Stimulated activated CD4-positive, alpha-beta T cell treated with anti-CD3 and anti-CD28 coated beads, TNF-alpha, amount 100 ng/mL, for 1 hour (primary cell): ENCODE data around the gene ABLIM3.

Source experiments
- DNase-seq, 3 donors: peaks; one replicate each; pipeline ENCODE4 v3.0.0-alpha.2; 2020; ENCODE audit warnings: low read depth in 3 of 3, low spot score in 1 of 3

Gene ABLIM3

GRCh38 chr5:149217096-149217802, 76.0 kb downstream of the ABLIM3 start:
- no peak for DNase-seq

GRCh38 chr5:149217803-149218155, 76.5 kb downstream of the ABLIM3 start:
- DNase-seq, result no peak

GRCh38 chr5:149219584-149219983, 78.3 kb downstream of the ABLIM3 start:
- no peak for DNase-seq

GRCh38 chr5:149220750-149221149, 79.5 kb downstream of the ABLIM3 start:
- no peak for DNase-seq

GRCh38 chr5:149221326-149221725, 80.0 kb downstream of the ABLIM3 start:
- DNase-seq, result no peak

GRCh38 chr5:149221731-149222342, 80.5 kb downstream of the ABLIM3 start:
- DNase-seq, result no peak

- no peak for DNase-seq
These were observed 82.0 kb downstream of the ABLIM3 start for GRCh38 chr5:149223081-149223848.

- no peak for DNase-seq
These were observed 83.0 kb downstream of the ABLIM3 start for GRCh38 chr5:149224282-149224681.

- DNase-seq, result no peak
These were observed 86.0 kb downstream of the ABLIM3 start for GRCh38 chr5:149227168-149227826.

GRCh38 chr5:149228618-149229297, 87.5 kb downstream of the ABLIM3 start:
- no peak for DNase-seq

- DNase-seq, result no peak
These were observed 88.1 kb downstream of the ABLIM3 start for GRCh38 chr5:149229298-149229937.

GRCh38 chr5:149235841-149236240, 94.5 kb downstream of the ABLIM3 start:
- DNase-seq, result no peak

- no peak for DNase-seq
These were observed 96.4 kb downstream of the ABLIM3 start for GRCh38 chr5:149237662-149238061.

GRCh38 chr5:149238540-149238939, 97.2 kb downstream of the ABLIM3 start:
- DNase-seq, result no peak

- DNase-seq, result no peak
These were observed 98.6 kb downstream of the ABLIM3 start for GRCh38 chr5:149239917-149240316.

GRCh38 chr5:149240354-149240998, 99.2 kb downstream of the ABLIM3 start:
- DNase-seq, result peak; percentile 49 to 72 (median 67)

- DNase-seq, result no peak
These were observed 101.0 kb downstream of the ABLIM3 start for GRCh38 chr5:149242339-149242738.

- no peak for DNase-seq
These were observed 105.6 kb downstream of the ABLIM3 start for GRCh38 chr5:149246906-149247305.

GRCh38 chr5:149247726-149248125, 106.4 kb downstream of the ABLIM3 start:
- no peak for DNase-seq

GRCh38 chr5:149251546-149251945, 110.3 kb downstream of the ABLIM3 start:
- DNase-seq, result no peak
